Raji (cell line): ENCODE results near the gene FAM174C.

Experiments
- POLR2A ChIP-seq: IDR thresholded peaks from 2 replicates; pipeline ENCODE4 v1.6.1; 2011; ENCODE audit warnings: low read depth, low read length, control low read depth; ENCODE audit not compliant: insufficient read depth

Gene FAM174C

GRCh38 chr19:1289686-1290025 is 14.3 kb downstream of the FAM174C start:
- no peak for TF ChIP-seq POLR2A

GRCh38 chr19:1290196-1290702 is 14.9 kb downstream of the FAM174C start:
- no peak for TF ChIP-seq POLR2A

DNA sequence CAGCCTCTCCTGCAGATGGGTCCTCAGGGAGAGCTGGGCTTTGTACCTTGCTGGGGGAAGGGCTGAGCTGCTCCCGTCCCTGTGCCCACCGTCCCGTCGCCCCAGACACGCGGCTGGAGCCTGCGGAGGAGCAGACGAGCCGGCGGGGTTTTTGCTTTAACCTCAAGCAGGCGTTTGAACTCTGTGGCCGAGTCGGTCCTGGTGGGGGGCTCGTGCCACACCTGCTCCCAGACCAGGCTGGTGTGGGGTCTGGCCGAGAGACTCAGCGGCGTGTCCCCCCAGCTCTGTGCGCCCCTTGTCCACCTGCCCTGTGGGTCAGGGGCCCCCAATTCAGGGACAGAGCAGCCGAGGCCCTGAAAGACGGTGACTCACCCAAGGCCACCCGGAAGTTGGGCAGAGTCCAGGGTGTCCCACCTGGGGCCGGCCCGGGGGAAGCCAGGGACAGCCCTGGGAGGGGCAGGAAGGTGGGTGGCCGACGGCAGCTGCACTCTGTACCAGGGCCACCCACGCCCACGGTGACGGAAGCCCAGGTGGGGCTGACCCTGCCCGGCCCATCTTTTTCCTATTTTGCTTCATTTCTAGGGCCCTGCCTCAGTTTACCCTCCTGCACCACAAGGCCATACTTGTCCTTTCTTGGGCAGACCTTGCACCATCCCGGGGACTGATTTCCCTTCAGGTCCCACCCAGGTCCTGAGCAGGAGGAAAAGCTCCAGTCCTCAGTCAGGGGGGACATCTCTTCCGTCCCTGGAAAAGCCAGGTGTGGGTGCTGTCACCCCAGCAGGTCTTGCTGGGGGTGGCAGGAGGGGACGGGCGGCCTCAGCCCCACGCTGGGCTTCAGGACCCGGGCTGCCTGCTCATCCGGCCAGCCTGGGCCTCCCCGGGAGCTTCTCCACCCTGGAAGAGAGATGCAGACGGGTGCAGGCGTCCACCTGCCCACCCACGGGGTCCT is 15.6 kb downstream of the FAM174C start:
- TF ChIP-seq POLR2A, result no peak

GRCh38 chr19:1291761-1292418 is 16.6 kb downstream of the FAM174C start:
- no peak for TF ChIP-seq POLR2A

DNA sequence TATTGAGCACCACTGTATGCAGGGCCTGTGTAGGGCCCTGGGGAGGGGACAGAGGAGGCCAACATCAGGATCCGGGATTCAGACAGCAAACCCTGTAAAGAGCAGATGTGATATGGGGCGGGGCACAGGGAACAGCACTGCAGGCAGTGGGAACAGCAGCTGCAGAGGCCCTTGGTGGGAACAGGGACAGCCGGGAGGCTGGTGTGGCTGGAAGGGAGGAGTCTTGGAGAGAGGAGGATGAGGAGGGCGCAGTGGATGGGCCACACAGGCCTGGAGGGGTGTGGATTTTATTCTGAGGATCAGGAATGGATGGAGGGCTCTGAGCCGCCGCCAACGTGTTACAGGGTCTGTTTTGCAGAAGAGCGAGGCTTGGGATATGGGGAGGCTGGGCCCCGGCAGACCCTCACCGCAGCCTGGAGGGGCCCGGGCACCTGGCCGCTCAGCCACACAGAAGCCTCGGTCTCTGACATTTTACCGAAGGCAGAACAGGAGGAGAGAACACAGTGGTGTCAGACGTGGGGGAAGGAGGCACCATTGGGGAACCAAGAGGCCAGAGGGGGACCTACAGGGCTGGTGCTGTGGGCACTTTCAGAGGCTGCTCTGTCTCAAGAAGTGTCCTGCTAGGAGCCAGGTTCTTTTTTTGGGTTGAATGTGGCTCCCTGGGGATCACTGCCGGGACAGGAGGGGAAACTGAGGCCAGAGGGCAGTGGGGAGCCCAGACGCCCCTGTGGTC is 17.3 kb downstream of the FAM174C start:
- no peak for TF ChIP-seq POLR2A

DNA sequence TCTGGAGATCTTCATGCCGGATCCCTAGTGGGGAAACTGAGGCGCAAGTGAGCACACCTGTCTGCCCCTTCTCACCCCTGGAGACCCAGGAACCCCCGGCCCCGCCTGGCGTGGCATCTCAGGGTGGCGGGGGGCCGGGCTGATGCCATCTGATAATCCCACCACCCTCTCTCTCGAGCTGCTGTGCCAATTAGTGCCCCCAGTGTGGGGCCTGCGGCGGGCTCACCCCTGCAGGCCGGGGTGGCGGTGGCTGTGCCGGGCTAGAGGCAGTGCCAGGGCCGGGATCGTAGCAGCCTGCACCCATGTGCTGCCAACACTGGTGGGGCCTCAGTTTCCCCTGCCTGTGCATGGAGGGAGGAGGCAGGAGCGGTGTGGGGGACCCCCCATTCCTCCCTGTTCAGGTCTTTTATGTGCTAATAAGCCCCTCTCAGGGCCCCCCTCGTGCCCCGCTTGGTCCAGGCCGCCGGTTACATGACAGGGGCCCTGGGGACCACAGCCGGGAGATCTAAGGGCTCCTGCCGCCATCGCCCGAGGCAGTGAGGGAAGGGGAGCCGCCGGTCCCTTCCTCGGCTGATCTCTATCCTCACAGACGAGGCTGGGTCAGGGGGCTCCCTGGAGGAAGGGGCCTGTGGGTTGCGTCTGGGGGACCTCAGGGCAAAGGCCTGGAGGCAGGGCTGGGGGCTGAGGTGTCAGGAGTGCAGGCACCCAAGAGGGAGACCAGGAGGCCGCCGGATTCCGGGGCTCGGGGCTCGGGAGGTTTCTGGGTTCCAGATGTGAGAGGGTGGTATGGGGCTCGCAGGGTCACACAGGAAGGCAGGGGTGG is 18.7 kb downstream of the FAM174C start:
- no peak for TF ChIP-seq POLR2A

DNA sequence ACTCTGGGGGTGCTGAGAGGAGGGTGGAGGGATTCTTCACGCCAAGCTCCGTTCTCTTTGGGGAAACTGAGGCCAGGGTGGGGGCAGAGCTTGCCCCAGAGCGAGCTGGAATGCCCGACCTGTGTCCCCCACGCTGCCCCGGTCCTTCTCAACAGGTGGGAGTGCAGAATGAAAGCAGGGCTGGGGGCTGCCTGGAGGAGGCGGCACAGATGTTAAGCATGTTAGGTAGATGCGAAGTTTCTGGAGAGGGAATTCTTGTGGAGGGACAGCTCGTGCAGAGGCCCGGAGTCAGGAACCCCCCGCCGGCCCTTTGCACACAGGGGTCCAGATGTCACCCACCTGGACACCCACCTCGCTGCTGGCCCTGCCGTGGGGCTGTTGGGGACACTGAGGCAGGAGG is 19.4 kb downstream of the FAM174C start:
- no peak for TF ChIP-seq POLR2A

GRCh38 chr19:1295169-1296012 is 20.1 kb downstream of the FAM174C start:
- TF ChIP-seq POLR2A, result no peak

- TF ChIP-seq POLR2A, result no peak
These were observed 20.7 kb downstream of the FAM174C start for GRCh38 chr19:1296078-1296477.

- TF ChIP-seq POLR2A, result no peak
These were observed 21.4 kb downstream of the FAM174C start for GRCh38 chr19:1296575-1297271.

GRCh38 chr19:1298235-1298634 is 22.9 kb downstream of the FAM174C start:
- TF ChIP-seq POLR2A, result no peak

DNA sequence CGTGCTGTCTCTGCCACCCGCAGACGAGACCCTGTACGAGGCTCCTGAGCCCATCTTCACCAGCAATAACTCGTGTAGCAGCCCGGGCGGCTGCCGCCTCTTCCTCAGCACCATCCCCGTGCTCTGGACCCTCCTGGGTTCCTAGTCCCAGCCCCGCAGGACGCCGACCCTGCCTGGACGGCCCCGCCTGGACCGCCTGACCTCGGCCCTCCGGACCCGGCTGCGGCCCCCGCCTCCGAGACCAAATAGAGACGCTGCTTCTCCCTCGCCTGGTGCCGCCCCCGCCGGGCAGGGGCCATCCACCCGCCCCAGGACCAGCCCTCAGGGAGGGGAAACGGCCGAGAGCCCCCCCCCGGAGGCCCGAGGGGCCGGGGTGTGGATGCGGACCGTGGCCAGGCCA is 24.5 kb downstream of the FAM174C start:
- TF ChIP-seq POLR2A, result no peak
